Osteocyte (in vitro differentiated cells): ENCODE data around the gene RNF207. TPM values are rescaled to one million over a fixed set of nuclear protein-coding genes. Genes with fewer than 3 reads are reported as not detected.

ENCODE experiments used
- DNase-seq: peaks from one replicate; pipeline ENCODE4 v3.0.0; 2021; ENCODE audit warnings: mixed read lengths; ENCODE audit not compliant: unreplicated experiment; ENCODE audit errors: extremely low spot score
- H3K27ac Mint-ChIP-seq: one replicate; pipeline ENCODE4 v1.8.0; 2021; ENCODE audit warnings: mild to moderate bottlenecking, mixed read lengths; ENCODE audit not compliant: unreplicated experiment
- H3K27me3 Mint-ChIP-seq: one replicate; pipeline ENCODE4 v1.8.0; 2021; ENCODE audit warnings: mixed read lengths; ENCODE audit not compliant: unreplicated experiment
- H3K36me3 Mint-ChIP-seq: one replicate; pipeline ENCODE4 v1.8.0; 2021; ENCODE audit warnings: mixed read lengths; ENCODE audit not compliant: unreplicated experiment
- H3K4me1 Mint-ChIP-seq: one replicate; pipeline ENCODE4 v1.8.0; 2021; ENCODE audit warnings: mixed read lengths; ENCODE audit not compliant: unreplicated experiment
- H3K4me3 Mint-ChIP-seq: one replicate; pipeline ENCODE4 v1.8.0; 2021; ENCODE audit warnings: mild to moderate bottlenecking, moderate library complexity, mixed read lengths; ENCODE audit not compliant: unreplicated experiment
- H3K9me3 Mint-ChIP-seq: one replicate; pipeline ENCODE4 v1.8.0; 2021; ENCODE audit warnings: mixed read lengths; ENCODE audit not compliant: unreplicated experiment
- CTCF ChIP-seq: fragments of 200-600 bp; sonication (generic); IDR thresholded peaks from 2 replicates; pipeline ENCODE4 v1.5.0; 2021; ENCODE audit warnings: antibody characterized with exemption, mild to moderate bottlenecking, moderate library complexity
- total RNA-seq: library from RNA; stranded (reverse); gene quantifications from 2 replicates; pipeline ENCODE4 v1.2.1, GENCODE V29; 2021

The RNF207 gene
- total RNA-seq, 1 donor from 2014 or later, result 12.4 TPM

GRCh38 chr1:6243053-6243834 is 37.3 kb downstream of the RNF207 start:
- no peak overlapping the region for H3K27ac Mint-ChIP-seq
- H3K36me3 Mint-ChIP-seq, result no peaks in the 10 kb centered on the region
- DNase-seq, result no peak
- no peak overlapping the region for H3K4me3 Mint-ChIP-seq
- no peaks in the 10 kb centered on the region for H3K9me3 Mint-ChIP-seq
- peaks cover 49% of the 10 kb centered on the region for H3K27me3 Mint-ChIP-seq
- H3K4me1 Mint-ChIP-seq, result peaks cover 16% of the 10 kb centered on the region
- TF ChIP-seq CTCF, result no peak

DNA sequence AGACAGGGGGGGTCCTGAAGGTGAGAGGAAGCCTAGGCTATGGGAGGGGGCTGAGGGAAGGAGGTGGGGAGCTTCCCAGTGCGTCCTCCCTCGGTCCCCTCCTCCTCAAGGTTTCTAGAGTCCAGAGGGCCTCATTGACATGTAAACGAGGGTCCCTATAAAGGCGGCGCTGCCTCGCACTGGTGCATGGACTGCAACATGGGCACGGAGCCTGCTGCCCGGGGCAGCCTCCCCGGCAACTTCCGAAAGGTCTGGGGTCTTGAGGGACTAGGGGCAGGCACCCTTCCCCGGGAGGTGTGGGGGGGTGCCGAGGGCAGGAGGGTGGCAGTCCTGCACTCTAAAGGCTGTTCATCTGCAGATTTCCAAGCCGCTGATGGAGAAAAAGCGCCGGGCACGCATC is 38.1 kb downstream of the RNF207 start, which contains the start of gene HES3:
HES3 (plus strand) TSS at position 187 of the 400 bp plus-strand sequence; CDS start at position 374, 187 bp downstream.
- peaks cover 16% of the 10 kb centered on the region for H3K4me1 Mint-ChIP-seq
- no peaks in the 10 kb centered on the region for H3K36me3 Mint-ChIP-seq
- peaks cover 51% of the 10 kb centered on the region for H3K27me3 Mint-ChIP-seq
- TF ChIP-seq CTCF, result no peak
- no peak within 1 kb of the TSS for H3K27ac Mint-ChIP-seq
- no peaks in the 10 kb centered on the region for H3K9me3 Mint-ChIP-seq
- DNase-seq, result no peak
- H3K4me3 Mint-ChIP-seq, result no peak within 1 kb of the TSS

DNA sequence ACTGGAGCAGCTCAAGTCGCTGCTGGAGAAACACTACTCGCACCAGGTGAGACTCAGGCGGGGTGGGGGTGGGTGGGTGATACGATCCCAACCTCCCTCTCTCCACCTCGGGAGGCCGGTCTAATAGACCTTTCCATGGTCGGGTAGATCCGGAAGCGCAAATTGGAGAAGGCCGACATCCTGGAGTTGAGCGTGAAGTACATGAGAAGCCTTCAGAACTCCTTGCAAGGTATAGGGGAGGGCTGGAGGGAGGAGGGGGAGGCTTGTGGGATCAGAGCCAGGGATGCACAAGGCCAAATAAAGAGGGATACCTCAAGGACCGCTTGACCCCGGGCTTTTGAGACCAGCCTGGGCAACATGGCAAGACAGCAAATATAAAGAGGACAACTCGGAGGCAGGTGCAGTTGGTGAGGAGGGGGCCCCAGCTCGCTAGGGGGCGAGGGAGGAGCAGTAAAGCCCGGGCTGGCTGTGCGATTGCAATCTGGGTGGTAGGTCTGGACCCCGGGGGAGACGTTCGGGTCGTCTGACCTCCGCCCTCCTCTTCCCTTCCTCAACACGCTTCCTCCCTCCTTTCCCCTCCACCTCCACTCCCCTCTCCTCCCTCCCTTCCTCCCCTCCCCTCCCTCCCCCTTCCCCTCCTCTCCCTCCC is 38.6 kb downstream of the RNF207 start:
- no peak overlapping the region for H3K4me3 Mint-ChIP-seq
- H3K9me3 Mint-ChIP-seq, result no peaks in the 10 kb centered on the region
- DNase-seq, result no peak
- TF ChIP-seq CTCF, result no peak
- peaks cover 47% of the 10 kb centered on the region for H3K27me3 Mint-ChIP-seq
- H3K36me3 Mint-ChIP-seq, result no peaks in the 10 kb centered on the region
- no peak overlapping the region for H3K27ac Mint-ChIP-seq
- peaks cover 16% of the 10 kb centered on the region for H3K4me1 Mint-ChIP-seq

DNA sequence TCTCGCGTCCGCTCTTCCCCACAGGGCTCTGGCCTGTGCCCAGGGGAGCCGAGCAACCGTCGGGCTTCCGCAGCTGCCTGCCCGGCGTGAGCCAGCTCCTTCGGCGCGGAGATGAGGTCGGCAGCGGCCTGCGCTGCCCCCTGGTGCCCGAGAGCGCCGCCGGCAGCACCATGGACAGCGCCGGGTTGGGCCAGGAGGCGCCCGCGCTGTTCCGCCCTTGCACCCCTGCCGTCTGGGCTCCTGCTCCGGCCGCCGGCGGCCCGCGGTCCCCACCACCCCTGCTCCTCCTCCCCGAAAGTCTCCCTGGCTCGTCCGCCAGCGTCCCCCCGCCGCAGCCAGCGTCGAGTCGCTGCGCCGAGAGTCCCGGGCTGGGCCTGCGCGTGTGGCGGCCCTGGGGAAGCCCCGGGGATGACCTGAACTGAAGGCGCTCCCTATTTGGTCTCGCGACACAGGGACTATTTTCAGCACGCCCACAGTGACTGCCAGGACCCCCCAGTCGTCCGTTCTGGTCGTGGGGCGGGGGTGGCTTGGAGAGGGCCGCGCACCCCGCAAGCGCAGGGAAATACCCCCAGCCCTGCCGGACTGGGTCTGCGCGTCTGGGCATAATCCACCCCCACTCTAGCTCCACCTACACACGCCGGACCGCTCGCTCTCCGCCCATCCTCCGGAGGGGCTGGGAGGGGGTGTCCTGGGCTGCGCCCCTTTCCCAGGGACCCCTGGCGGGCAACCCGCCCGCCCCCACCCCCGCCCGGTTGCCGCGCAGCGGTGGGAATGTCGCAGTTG is 39.4 kb downstream of the RNF207 start:
- Mint-ChIP-seq H3K27me3 (peaks cover 45% of the 10 kb centered on the region), H3K27ac (no peak overlapping the region), H3K4me3 (no peak overlapping the region), H3K9me3 (no peaks in the 10 kb centered on the region), H3K36me3 (no peaks in the 10 kb centered on the region), H3K4me1 (peaks cover 18% of the 10 kb centered on the region)
- peak; percentile 84 for TF ChIP-seq CTCF
- DNase-seq, result peak; percentile 94
